NCI-H146 (cell line): ENCODE measurements around the gene EPC1.
"Not testable (repeated sequence)": the region's sequence is repeated elsewhere in the genome, so short reads cannot be mapped to it uniquely, and the experiment has no call there.

Source experiments
- DNase-seq: peaks from one replicate; lab custom pipeline; 2025; lab: John Stamatoyannopoulos, UW

Gene EPC1

GRCh38 chr10:32273336-32273735 lies 73.6 kb downstream of the EPC1 start:
- DNase-seq: no peak

GRCh38 chr10:32271617-32272016 lies 75.3 kb downstream of the EPC1 start:
- no peak for DNase-seq

- DNase-seq: no peak
Measured at GRCh38 chr10:32269343-32270100, 77.4 kb downstream of the EPC1 start.

DNA sequence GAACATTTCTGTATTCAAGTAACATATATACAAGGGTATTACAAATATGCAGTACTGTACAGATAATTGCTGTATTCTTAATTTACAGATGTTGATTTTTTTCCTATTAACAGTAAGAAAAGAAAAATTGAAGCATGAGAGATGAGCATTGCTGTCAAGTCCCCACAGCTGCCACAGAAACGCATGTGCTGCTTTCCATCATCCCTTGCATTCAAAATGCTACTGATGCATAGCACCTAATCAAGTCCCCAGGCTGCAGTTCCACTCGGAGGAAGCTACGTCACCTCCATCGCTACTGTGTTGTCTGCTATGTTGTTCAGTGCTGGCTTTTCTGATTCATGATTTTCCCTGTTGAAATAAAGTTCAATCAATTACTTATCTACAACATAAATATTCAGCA lies 78.2 kb downstream of the EPC1 start:
- no peak for DNase-seq

GRCh38 chr10:32266979-32267378 lies 80.0 kb downstream of the EPC1 start:
- no peak for DNase-seq

GRCh38 chr10:32266566-32266965 lies 80.4 kb downstream of the EPC1 start:
- no peak for DNase-seq

- no peak for DNase-seq
Measured at GRCh38 chr10:32265756-32266155, 81.2 kb downstream of the EPC1 start.

DNA sequence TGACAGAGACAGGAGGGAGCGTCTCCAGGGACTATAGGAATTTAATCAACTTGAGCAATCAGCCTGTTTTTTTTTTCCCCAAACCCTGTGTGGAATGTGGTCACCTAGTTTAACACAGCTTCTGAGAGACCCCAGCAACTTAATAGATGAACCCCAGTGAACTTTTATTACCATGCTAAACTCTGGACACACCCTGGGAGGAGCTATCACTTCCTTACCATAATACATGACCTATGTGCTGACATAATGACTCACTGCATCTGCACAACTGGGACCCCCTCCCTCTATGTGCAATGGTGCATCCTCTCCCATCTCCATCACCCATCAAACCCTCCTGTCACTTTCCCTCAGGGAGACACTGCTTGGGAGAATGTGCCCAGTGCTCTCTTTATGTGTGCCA lies 83.7 kb downstream of the EPC1 start:
- no peak for DNase-seq

DNA sequence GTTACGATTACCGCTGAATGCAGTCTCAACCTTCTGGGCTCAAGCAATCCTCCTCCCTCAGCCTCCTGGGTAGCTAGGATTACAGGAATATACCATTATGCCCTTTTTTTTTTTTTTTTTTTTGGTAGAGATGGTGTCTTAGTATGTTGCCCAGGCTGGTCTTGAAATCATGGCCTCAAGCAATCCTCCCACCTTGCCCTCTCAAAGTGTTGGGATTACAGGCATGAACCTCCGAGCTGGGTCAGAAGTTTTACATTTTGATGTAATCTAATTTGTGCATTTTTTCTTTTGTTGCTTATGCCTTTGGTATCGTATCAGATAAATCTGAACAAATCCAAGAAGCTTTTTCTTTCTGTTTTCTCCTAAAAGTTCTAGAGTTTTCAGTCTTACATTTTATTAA lies 87.4 kb downstream of the EPC1 start:
- no peak for DNase-seq

DNA sequence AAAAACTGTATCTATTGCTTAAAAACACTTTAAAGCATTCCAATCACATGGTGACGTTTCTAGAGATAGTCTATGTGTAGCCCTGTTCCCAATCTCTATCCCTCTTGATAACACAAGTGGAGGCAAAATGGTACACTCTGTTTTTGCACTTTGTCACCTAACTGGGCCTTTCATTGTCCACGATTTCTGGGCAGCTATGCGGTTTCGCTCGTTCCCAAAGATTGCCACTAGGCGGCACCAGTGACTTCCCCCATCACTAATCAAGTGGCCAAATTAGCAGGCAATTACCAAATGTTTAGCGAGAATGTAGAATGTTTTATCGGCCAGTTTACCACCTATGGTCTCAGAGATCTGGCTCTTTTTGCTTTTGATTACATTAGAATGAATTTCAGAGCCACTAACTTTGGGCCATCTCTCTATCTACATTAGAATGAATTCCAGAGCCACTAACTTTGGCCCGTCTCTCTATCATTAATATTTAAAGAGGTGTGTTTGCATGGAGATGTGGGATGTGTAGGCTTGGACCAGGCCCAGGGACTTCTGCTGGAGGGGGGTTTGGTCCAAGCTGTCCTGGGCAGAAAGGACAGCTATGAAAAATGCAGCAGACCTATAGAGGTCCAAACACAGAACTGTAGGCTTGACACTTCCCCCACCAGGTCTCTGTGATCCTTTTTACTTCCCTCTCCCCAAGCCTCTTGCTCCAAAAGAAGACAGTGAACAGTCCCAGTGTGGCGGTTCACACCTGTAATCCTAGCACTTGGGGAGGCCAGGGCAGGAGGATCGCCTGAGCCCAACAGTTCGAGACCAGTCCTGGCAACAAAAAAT lies 90.1 kb downstream of the EPC1 start:
- peak; percentile 31 for DNase-seq

- DNase-seq: no peak
Measured at GRCh38 chr10:32253821-32254220, 93.1 kb downstream of the EPC1 start.

- DNase-seq: peak; percentile 61
Measured at GRCh38 chr10:32253276-32253675, 93.7 kb downstream of the EPC1 start.

GRCh38 chr10:32250489-32250888 lies 96.5 kb downstream of the EPC1 start:
- not testable (repeated sequence) for DNase-seq

DNA sequence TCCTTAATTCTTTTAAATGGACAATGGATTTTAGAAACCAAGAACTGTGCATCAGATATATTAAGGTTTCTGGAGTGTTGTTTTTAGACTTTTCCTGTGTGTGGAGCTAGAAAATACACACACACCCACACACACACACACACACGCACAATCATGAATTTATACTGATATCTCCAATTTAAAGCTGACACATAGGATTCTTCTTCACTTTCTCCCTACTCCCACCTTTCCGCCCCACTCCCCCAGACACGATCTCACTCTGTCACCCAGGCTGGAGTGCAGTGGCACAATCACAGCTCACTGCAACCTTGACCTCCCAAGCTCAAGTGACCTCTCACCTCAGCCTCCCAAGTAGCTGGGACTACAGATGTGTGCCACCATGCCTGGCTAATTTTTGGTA lies 100.3 kb downstream of the EPC1 start:
- no peak for DNase-seq

- DNase-seq: no peak
Measured at GRCh38 chr10:32245760-32246159, 101.2 kb downstream of the EPC1 start.

DNA sequence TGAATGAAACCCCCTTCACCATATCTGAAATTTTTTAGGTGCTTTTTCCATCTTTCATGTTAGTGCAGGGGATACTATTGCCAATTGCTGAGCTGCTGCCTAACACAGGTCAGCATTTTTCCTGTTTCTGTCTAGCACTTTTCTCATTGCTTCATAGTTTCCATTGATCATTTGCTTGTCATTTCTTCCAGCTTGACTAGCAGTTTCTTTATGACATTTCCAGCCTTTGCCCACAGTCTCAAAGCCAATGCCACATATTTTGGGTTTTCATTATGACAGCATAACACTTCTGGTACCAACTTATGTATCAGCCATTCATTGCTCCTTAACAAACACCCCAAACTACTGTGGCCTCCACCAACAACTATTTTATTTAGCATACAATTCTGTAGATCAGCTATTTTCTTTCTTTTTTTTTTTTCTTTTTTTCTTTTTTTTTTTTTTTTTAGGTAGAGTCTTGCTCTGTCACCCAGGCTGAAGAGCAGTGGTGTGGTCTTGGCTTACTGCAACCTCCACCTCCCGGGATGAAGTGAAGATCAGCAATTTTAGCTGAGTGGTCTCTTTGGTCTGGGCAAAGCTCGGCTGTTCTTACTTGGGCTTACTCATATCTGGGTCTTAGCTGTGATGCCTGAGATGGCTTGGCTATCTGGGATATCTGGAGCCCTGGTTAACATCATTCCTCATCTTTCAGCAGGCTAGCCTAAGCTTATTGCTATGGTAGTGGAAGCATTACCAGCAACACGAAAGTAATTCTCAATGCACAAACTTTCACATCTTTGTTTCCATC lies 102.3 kb downstream of the EPC1 start:
- no peak for DNase-seq

GRCh38 chr10:32244011-32244410 lies 102.9 kb downstream of the EPC1 start:
- DNase-seq: no peak

DNA sequence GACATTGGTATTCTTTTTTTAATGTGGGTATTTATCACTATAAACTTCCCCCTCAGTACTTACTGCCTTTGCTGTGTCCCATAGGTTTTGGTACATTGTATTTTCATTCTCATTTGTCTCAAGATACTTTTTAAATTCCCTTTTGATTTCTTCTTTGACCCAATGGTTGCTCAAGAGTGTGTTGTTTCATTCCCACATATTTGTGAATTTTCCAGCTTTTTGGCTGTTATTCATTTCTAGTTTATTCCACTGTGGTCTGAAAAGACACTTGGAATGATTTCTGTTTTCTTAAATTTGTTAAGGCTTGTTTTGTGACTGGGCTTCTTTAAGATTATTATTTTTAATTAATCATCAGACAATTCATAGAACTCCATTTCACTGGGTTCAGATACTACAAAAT lies 105.0 kb downstream of the EPC1 start:
- DNase-seq: no peak

DNA sequence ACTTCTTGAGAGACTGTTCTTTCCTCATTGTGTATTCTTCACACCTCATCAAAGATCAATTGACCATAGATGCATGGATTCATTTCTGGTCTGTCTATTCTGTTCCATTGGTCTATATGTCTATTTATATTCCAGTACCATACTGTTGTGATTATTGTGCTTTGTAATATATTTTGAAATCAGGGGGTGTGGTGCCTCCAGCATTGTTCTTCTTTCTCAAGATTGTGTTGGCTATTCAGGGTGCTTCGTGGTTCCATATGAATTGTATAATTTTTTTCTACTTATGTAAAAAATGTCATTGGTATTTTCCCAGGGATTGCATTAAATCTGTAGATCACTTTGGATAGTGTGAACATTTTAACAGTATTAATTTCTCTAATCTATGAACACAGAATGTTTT lies 106.5 kb downstream of the EPC1 start:
- DNase-seq: no peak

- DNase-seq: no peak
Measured at GRCh38 chr10:32239769-32240168, 107.2 kb downstream of the EPC1 start.

DNA sequence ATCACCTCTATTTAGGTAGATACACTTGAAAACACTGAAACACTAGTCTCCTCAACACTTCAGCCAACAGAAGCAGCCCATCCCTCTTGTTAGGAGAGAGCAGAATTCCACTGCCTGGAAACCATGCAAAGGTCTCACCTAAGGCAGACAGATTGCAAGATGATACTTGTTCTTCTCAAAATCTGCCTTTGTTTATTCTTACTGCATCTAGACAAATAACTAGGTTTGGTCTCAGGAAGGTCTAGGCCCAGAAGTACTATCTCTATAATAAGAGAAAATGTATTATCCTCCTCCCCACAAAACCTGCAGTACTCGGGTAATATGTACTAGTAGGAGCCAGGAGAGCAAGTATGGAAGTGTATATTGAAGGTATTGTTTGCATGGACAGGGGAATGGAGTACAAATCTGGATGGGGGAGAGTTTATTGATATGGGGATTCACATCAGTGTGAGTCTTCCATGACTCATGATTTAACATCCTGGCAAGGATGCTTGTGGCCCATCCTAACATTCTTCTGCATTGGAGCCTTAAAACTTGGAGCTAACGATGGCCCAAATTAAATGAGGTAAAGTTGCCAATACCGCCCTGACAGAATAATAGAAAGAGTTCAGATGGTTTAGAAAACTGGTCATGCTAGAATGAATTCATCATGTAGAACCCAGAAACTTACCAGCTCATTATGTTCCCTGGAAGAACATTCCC lies 109.2 kb downstream of the EPC1 start:
- DNase-seq: no peak

DNA sequence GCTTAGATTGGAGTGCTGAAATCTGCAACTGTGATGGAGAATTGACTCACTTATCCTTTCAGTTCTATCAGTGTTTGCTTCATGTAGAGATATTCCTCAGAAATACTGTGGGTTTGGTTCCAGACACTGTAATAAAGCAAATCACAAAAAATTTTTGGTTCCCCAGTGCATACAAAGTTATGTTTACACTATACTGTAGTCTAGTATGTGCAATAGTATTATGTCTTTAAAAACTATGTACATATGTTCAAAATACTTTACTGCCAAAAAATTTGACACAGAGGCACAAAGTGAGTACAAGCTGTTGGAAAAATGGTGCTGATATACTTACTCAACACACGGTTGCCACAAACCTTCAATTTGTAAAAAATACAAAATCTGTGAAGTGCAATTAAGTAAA lies 112.5 kb downstream of the EPC1 start:
- no peak for DNase-seq
